ENCODE data around the gene ARID5B. TPM values are rescaled to one million over a fixed set of nuclear protein-coding genes. Genes with fewer than 3 reads are reported as not detected.

Gene ARID5B
- total RNA-seq, 2 experiments from 2014 or later: 49.2 to 51.3 TPM

GRCh38 chr10:62031507-62031906 is 130.0 kb downstream of the ARID5B start:
- Mint-ChIP-seq H3K27ac (peak overlapping the region; percentile 66), H3K27me3 (no peaks in the 10 kb centered on the region), H3K4me3 (no peak overlapping the region), H3K4me1 (ENCODE audit: low read depth) (peaks cover 82% of the 10 kb centered on the region), H3K9me3 (no peaks in the 10 kb centered on the region), H3K36me3 (ENCODE audit: low read depth) (peaks cover 11% of the 10 kb centered on the region)
- intact Hi-C loops (cut with DNase I, micrococcal nuclease): loop anchor here (10.0 kb wide), 3 partner anchors 53 to 403 kb away; no protein-coding TSS in a partner anchor
- no peak overlapping the region for H3K4me3 ChIP-seq (ENCODE audit: low read length)
- peaks cover 30% of the 10 kb centered on the region for H3K4me1 ChIP-seq (ENCODE audit: insufficient read depth, low read length)
- ChIA-PET POLR2A (interaction anchor here (0.9 to 2.3 kb wide), 5 partner anchors 10 to 132 kb away, joined by 3 to 6 read pairs (median 4); no protein-coding TSS in a partner anchor), CTCF (interaction anchor here (0.9 to 1.1 kb wide), 2 partner anchors 38 to 50 kb away, joined by 3 read pairs; no protein-coding TSS in a partner anchor)
- peak overlapping the region in 1 of 2 donors; percentile 1 for H3K27ac ChIP-seq (ENCODE audit: low read depth in 1 of 2, low read length in 2 of 2)
- TF ChIP-seq CTCF (IDR thresholded peaks at IDR 0.05): no peak
- no peaks in the 10 kb centered on the region for H3K27me3 ChIP-seq (ENCODE audit: control insufficient read depth in 1 of 2, insufficient read depth in 2 of 2, low read length in 2 of 2)
- H3K36me3 ChIP-seq (ENCODE audit: insufficient read depth, low read length): peaks cover 8% of the 10 kb centered on the region
- no peak for DNase-seq
- no peaks in the 10 kb centered on the region for H3K9me3 ChIP-seq (ENCODE audit: control insufficient read depth in 1 of 2, insufficient read depth in 1 of 2, low read length in 2 of 2)
- no peak for ATAC-seq (ENCODE audit: poor library complexity)

- Mint-ChIP-seq H3K36me3 (ENCODE audit: low read depth) (peaks cover 11% of the 10 kb centered on the region), H3K27me3 (no peaks in the 10 kb centered on the region), H3K27ac (peak overlapping the region; percentile 66), H3K4me3 (no peak overlapping the region), H3K4me1 (ENCODE audit: low read depth) (peaks cover 86% of the 10 kb centered on the region), H3K9me3 (no peaks in the 10 kb centered on the region)
- Histone ChIP-seq H3K4me3 (ENCODE audit: low read length) (no peak overlapping the region), H3K27ac (ENCODE audit: low read depth in 1 of 2, low read length in 2 of 2) (no peak overlapping the region), H3K4me1 (ENCODE audit: insufficient read depth, low read length) (peaks cover 39% of the 10 kb centered on the region), H3K36me3 (ENCODE audit: insufficient read depth, low read length) (peaks cover 1% of the 10 kb centered on the region), H3K27me3 (ENCODE audit: control insufficient read depth in 1 of 2, insufficient read depth in 2 of 2, low read length in 2 of 2) (no peaks in the 10 kb centered on the region), H3K9me3 (ENCODE audit: control insufficient read depth in 1 of 2, insufficient read depth in 1 of 2, low read length in 2 of 2) (no peaks in the 10 kb centered on the region)
- DNase-seq: no peak
- no peak for TF ChIP-seq CTCF (IDR thresholded peaks at IDR 0.05)
- intact Hi-C loops (cut with DNase I, micrococcal nuclease): loop anchor here (10.0 kb wide), 3 partner anchors 52 to 402 kb away; no protein-coding TSS in a partner anchor
- ChIA-PET CTCF (no interaction called here), POLR2A (no interaction called here)
- peak; percentile 44 for ATAC-seq (ENCODE audit: poor library complexity)
These were observed 131.6 kb downstream of the ARID5B start for GRCh38 chr10:62033125-62033524.

- ATAC-seq (ENCODE audit: poor library complexity) (no peak), DNase-seq (no peak)
- H3K27ac Mint-ChIP-seq: peak overlapping the region; percentile 80
- Histone ChIP-seq H3K4me1 (ENCODE audit: insufficient read depth, low read length) (peaks cover 41% of the 10 kb centered on the region), H3K27ac (ENCODE audit: low read depth in 1 of 2, low read length in 2 of 2) (no peak overlapping the region), H3K27me3 (ENCODE audit: control insufficient read depth in 1 of 2, insufficient read depth in 2 of 2, low read length in 2 of 2) (no peaks in the 10 kb centered on the region), H3K36me3 (ENCODE audit: insufficient read depth, low read length) (no peaks in the 10 kb centered on the region), H3K9me3 (ENCODE audit: control insufficient read depth in 1 of 2, insufficient read depth in 1 of 2, low read length in 2 of 2) (no peaks in the 10 kb centered on the region), H3K4me3 (ENCODE audit: low read length) (no peak overlapping the region)
- intact Hi-C loops (cut with DNase I, micrococcal nuclease): loop anchor here (10.0 kb wide), 3 partner anchors 51 to 401 kb away; no protein-coding TSS in a partner anchor
- no peak for TF ChIP-seq CTCF (IDR thresholded peaks at IDR 0.05)
- ChIA-PET POLR2A (no interaction called here), CTCF (no interaction called here)
- H3K9me3 Mint-ChIP-seq: no peaks in the 10 kb centered on the region
- peaks cover 5% of the 10 kb centered on the region for H3K36me3 Mint-ChIP-seq (ENCODE audit: low read depth)
- no peaks in the 10 kb centered on the region for H3K27me3 Mint-ChIP-seq
- no peak overlapping the region for H3K4me3 Mint-ChIP-seq
- peaks cover 87% of the 10 kb centered on the region for H3K4me1 Mint-ChIP-seq (ENCODE audit: low read depth)
These were observed 132.7 kb downstream of the ARID5B start for GRCh38 chr10:62034096-62034640.
